OCI-LY3 (cell line): ENCODE results near the gene FGF10.

Source experiments
- EZH2phosphoT487 ChIP-seq: fragments of 200-600 bp; shearing (Covaris generic); IDR thresholded peaks from 2 replicates; pipeline ENCODE4 v1.6.1; 2018; ENCODE audit warnings: antibody characterized with exemption, mixed run types, low read depth
- TF ChIP-seq, protein P1 (sequence below): fragments of 200-600, 300-600 bp; sonication (generic); IDR thresholded peaks from 2 replicates; pipeline ENCODE4 v1.5.1; 2014; ENCODE audit warnings: antibody characterized with exemption, low read length, low read depth

GRCh38 chr5:44398382-44398781 is 9.2 kb upstream of the FGF10 start:
- TF ChIP-seq, protein P1, sequence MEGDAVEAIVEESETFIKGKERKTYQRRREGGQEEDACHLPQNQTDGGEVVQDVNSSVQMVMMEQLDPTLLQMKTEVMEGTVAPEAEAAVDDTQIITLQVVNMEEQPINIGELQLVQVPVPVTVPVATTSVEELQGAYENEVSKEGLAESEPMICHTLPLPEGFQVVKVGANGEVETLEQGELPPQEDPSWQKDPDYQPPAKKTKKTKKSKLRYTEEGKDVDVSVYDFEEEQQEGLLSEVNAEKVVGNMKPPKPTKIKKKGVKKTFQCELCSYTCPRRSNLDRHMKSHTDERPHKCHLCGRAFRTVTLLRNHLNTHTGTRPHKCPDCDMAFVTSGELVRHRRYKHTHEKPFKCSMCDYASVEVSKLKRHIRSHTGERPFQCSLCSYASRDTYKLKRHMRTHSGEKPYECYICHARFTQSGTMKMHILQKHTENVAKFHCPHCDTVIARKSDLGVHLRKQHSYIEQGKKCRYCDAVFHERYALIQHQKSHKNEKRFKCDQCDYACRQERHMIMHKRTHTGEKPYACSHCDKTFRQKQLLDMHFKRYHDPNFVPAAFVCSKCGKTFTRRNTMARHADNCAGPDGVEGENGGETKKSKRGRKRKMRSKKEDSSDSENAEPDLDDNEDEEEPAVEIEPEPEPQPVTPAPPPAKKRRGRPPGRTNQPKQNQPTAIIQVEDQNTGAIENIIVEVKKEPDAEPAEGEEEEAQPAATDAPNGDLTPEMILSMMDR: no peak
- no peak for TF ChIP-seq EZH2phosphoT487
